ENCODE measurements around the gene APH1A.

Gene APH1A

DNA sequence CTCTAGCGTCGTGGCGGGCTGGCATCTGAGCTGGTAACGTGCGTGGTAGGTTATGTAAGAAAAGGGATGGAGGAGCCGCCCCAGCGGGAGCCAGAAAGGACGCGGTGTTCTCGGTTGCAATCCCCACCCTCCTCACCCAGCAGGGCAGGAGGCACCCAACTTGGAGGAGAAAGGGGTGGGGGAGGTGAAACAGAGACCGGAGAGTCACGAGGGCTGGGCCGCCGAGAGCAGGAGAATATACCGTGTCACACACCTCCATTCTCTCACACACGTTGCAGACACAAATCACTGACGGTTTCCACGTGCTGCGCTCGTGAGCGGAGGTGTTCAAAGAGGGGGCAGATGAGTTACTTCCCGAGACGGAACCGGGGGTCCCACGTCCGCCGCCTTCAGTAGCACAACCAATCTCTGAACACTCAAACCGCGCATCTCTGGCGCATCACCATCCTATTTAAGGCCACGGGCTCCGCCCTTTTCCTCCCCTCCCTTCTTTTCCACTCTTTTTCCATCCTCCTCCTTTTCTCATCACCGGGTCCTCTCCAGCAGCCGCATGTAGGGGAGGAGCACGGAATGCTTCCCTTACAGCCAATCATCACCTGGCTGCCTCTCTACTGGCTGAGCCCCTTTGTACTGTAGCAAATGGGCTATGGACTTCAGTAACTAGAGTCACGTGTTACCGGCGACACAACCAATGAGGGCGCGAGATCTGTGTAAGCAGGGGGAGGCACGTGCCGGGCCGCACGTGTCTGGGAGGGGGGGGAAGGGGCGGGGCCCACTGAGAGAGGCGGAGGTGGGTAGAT is 13.1 kb upstream of the APH1A start, which contains the start of gene CIART:
Gene CIART (plus strand): TSS at position 797 of the 800 bp plus-strand sequence. CDS start 714 bp downstream, outside the sequence.
- peaks cover under 1% of the 10 kb centered on the region for H3K36me3 Mint-ChIP-seq (ENCODE audit: low read depth)
- H3K27me3 Mint-ChIP-seq (ENCODE audit: low read depth), result peaks cover 14% of the 10 kb centered on the region
- peak; percentile 72 for DNase-seq (ENCODE audit: low spot score)
- H3K4me3 Mint-ChIP-seq, result peak within 1 kb of the TSS; percentile 86
- H3K27ac Mint-ChIP-seq, result peak within 1 kb of the TSS; percentile 81
- H3K4me1 Mint-ChIP-seq (ENCODE audit: low read depth), result peaks cover 28% of the 10 kb centered on the region
- H3K9me3 Mint-ChIP-seq, result no peaks in the 10 kb centered on the region

DNA sequence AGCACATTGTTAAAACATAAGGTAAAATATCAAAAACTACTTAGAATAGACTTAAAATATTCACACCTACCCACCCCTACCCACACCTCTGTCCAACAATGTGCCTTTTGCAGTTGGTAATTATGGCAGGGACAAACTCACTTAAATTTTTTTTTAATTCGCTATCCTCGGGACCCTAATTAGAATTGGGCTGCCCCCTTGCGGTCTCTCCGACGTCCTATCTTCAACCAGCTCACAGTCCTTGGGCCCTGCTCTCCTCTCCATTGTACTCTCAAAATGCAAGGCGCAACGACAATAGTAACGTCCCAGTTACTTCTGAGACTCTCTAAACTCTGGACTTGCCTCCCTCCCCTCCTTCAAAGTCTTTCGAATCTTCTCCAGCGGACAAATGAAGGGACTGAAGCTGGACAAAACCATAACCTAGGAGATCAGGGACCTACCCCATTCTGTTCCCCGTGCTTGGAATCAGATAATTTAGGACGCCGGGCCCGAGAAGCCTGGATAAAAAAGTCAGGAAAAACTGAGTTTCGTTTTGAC is 12.5 kb upstream of the APH1A start:
- Mint-ChIP-seq H3K9me3 (no peaks in the 10 kb centered on the region), H3K4me1 (ENCODE audit: low read depth) (peaks cover 28% of the 10 kb centered on the region), H3K36me3 (ENCODE audit: low read depth) (peaks cover 1% of the 10 kb centered on the region), H3K27ac (peak overlapping the region; percentile 81), H3K4me3 (peak overlapping the region; percentile 86), H3K27me3 (ENCODE audit: low read depth) (peaks cover 14% of the 10 kb centered on the region)
- DNase-seq (ENCODE audit: low spot score), result peak; percentile 35

GRCh38 chr1:150280138-150280707 is 11.4 kb upstream of the APH1A start:
- no peak for DNase-seq (ENCODE audit: low spot score)
- no peak overlapping the region for H3K27ac Mint-ChIP-seq
- H3K4me3 Mint-ChIP-seq, result peak overlapping the region; percentile 57
- H3K9me3 Mint-ChIP-seq, result no peaks in the 10 kb centered on the region
- peaks cover 14% of the 10 kb centered on the region for H3K27me3 Mint-ChIP-seq (ENCODE audit: low read depth)
- H3K4me1 Mint-ChIP-seq (ENCODE audit: low read depth), result peaks cover 28% of the 10 kb centered on the region
- peaks cover 1% of the 10 kb centered on the region for H3K36me3 Mint-ChIP-seq (ENCODE audit: low read depth)

DNA sequence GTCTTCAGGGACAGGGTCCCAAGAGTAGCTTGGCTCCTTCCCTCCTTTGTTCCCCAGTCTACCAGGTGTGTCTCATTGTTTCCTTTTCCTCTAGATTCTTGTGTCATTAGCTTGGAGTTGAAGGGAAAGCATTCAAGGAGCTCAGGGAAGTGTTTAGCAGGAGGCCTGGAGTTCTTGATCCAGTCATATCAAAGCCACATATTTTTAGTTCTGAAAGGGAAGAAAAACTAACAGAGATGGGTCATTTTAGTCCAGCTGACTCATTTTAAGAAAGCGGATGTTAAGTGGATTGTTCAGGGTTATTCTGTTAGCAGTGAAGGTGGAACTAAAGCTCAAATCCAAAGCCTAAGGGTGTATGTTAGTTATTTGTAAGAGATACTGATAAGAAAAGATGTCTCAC is 4.5 kb upstream of the APH1A start:
- Mint-ChIP-seq H3K4me3 (no peak overlapping the region), H3K27ac (no peak overlapping the region), H3K36me3 (ENCODE audit: low read depth) (peaks cover 8% of the 10 kb centered on the region), H3K9me3 (no peaks in the 10 kb centered on the region), H3K27me3 (ENCODE audit: low read depth) (peaks cover 2% of the 10 kb centered on the region), H3K4me1 (ENCODE audit: low read depth) (peaks cover 5% of the 10 kb centered on the region)
- no peak for DNase-seq (ENCODE audit: low spot score)

DNA sequence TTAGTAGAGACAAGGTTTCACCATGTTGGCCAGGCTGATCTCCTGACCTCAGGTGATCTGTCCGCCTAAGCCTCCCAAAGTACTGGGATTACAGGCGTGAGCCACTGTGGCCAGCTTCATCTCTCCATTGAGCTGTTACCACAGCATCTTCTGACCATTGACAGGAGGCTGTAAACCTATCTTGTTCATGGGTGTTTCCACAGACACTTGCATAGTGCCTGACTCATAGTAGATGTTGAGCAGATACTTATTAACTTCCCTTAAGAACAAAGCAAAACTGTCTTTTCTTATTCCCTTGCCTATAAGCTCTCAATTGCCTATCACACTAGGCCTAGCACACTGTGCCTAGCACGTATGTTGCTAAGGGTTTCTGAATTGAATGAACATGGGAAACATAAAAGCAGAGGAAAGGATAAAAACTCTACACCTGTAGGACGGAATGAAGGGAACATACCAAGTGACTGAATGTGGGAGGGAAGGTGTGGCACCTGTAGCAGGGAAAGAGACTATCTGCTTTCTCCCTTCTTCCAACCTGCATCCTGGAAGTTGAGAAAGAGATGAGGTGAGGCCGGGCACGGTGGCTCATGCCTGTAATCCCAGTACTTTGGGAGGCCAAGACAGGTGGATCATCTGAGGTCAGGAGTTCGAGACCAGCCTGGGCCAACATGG is 2.6 kb upstream of the APH1A start:
- no peak overlapping the region for H3K4me3 Mint-ChIP-seq
- peaks cover 16% of the 10 kb centered on the region for H3K4me1 Mint-ChIP-seq (ENCODE audit: low read depth)
- no peaks in the 10 kb centered on the region for H3K9me3 Mint-ChIP-seq
- H3K36me3 Mint-ChIP-seq (ENCODE audit: low read depth), result peaks cover 22% of the 10 kb centered on the region
- no peak overlapping the region for H3K27ac Mint-ChIP-seq
- no peak for DNase-seq (ENCODE audit: low spot score)
- peaks cover 2% of the 10 kb centered on the region for H3K27me3 Mint-ChIP-seq (ENCODE audit: low read depth)

DNA sequence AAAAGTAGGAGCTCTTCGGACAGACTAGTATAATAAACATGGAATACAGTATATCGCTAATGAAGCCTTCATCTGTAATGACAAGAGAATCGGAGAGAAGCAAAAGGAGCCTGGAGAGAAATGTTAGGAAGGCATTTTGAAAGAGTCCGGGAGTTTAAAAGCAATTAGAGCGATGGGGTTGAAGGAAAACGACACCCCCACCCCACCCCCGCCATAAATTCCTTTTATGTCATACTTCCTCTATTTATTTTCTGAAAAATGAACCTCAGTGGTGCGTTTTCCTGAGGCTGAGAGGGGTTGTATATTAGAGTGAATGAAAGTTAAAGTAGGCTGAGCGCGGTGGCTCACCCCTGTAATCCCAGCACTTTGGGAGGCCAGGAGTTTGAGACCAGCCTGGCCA is 635 bp upstream of the APH1A start:
- Mint-ChIP-seq H3K27ac (peak overlapping the region; percentile 95), H3K9me3 (no peaks in the 10 kb centered on the region), H3K36me3 (ENCODE audit: low read depth) (peaks cover 37% of the 10 kb centered on the region), H3K4me3 (peak overlapping the region; percentile 90), H3K27me3 (ENCODE audit: low read depth) (peaks cover 2% of the 10 kb centered on the region), H3K4me1 (ENCODE audit: low read depth) (peaks cover 16% of the 10 kb centered on the region)
- DNase-seq (ENCODE audit: low spot score), result no peak

- peak; percentile 25 for DNase-seq (ENCODE audit: low spot score)
- H3K27me3 Mint-ChIP-seq (ENCODE audit: low read depth), result peaks cover 2% of the 10 kb centered on the region
- peaks cover 16% of the 10 kb centered on the region for H3K4me1 Mint-ChIP-seq (ENCODE audit: low read depth)
- H3K36me3 Mint-ChIP-seq (ENCODE audit: low read depth), result peaks cover 36% of the 10 kb centered on the region
- H3K4me3 Mint-ChIP-seq, result peak overlapping the region; percentile 90
- no peaks in the 10 kb centered on the region for H3K9me3 Mint-ChIP-seq
- peak overlapping the region; percentile 95 for H3K27ac Mint-ChIP-seq
These were observed 494 bp downstream of the APH1A start for GRCh38 chr1:150268340-150268704.

- Mint-ChIP-seq H3K36me3 (ENCODE audit: low read depth) (peaks cover 36% of the 10 kb centered on the region), H3K4me3 (peak overlapping the region; percentile 90), H3K9me3 (no peaks in the 10 kb centered on the region), H3K27ac (peak overlapping the region; percentile 95), H3K4me1 (ENCODE audit: low read depth) (peaks cover 16% of the 10 kb centered on the region), H3K27me3 (ENCODE audit: low read depth) (peaks cover 2% of the 10 kb centered on the region)
- no peak for DNase-seq (ENCODE audit: low spot score)
These were observed 920 bp downstream of the APH1A start for GRCh38 chr1:150267896-150268295.

- Mint-ChIP-seq H3K4me1 (ENCODE audit: low read depth) (peaks cover 12% of the 10 kb centered on the region), H3K27me3 (ENCODE audit: low read depth) (peaks cover 23% of the 10 kb centered on the region), H3K36me3 (ENCODE audit: low read depth) (peaks cover 34% of the 10 kb centered on the region), H3K9me3 (no peaks in the 10 kb centered on the region), H3K27ac (no peak overlapping the region), H3K4me3 (no peak overlapping the region)
- DNase-seq (ENCODE audit: low spot score), result no peak
These were observed 5.3 kb downstream of the APH1A start for GRCh38 chr1:150263549-150263948.

GRCh38 chr1:150262388-150263320 is 6.2 kb downstream of the APH1A start:
- H3K4me3 Mint-ChIP-seq, result no peak overlapping the region
- DNase-seq (ENCODE audit: low spot score), result no peak
- no peaks in the 10 kb centered on the region for H3K9me3 Mint-ChIP-seq
- H3K4me1 Mint-ChIP-seq (ENCODE audit: low read depth), result peaks cover 9% of the 10 kb centered on the region
- H3K27ac Mint-ChIP-seq, result no peak overlapping the region
- H3K36me3 Mint-ChIP-seq (ENCODE audit: low read depth), result peaks cover 29% of the 10 kb centered on the region
- H3K27me3 Mint-ChIP-seq (ENCODE audit: low read depth), result peaks cover 32% of the 10 kb centered on the region

DNA sequence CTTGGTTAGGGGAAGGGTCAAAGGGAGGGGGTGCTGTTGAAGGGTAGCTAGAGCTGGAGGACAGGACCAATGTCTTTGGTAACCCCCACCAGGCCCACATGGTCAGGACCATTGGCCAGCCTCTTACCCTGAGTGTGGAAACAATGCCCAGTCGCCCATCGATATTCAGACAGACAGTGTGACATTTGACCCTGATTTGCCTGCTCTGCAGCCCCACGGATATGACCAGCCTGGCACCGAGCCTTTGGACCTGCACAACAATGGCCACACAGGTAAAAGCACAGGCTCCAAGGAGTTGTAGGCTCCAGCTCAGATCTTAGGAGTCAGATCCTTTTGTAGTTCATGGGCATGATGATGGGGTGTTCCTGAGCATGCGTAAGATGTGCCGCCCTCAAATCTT is 7.4 kb downstream of the APH1A start:
- H3K27me3 Mint-ChIP-seq (ENCODE audit: low read depth), result peaks cover 45% of the 10 kb centered on the region
- H3K4me1 Mint-ChIP-seq (ENCODE audit: low read depth), result peaks cover 6% of the 10 kb centered on the region
- DNase-seq (ENCODE audit: low spot score), result no peak
- no peak overlapping the region for H3K4me3 Mint-ChIP-seq
- H3K27ac Mint-ChIP-seq, result no peak overlapping the region
- H3K36me3 Mint-ChIP-seq (ENCODE audit: low read depth), result peaks cover 16% of the 10 kb centered on the region
- no peaks in the 10 kb centered on the region for H3K9me3 Mint-ChIP-seq

- no peaks in the 10 kb centered on the region for H3K9me3 Mint-ChIP-seq
- H3K27ac Mint-ChIP-seq, result no peak overlapping the region
- peaks cover 16% of the 10 kb centered on the region for H3K4me1 Mint-ChIP-seq (ENCODE audit: low read depth)
- peaks cover 50% of the 10 kb centered on the region for H3K27me3 Mint-ChIP-seq (ENCODE audit: low read depth)
- no peak overlapping the region for H3K4me3 Mint-ChIP-seq
- DNase-seq (ENCODE audit: low spot score), result no peak
- H3K36me3 Mint-ChIP-seq (ENCODE audit: low read depth), result peaks cover 5% of the 10 kb centered on the region
These were observed 8.8 kb downstream of the APH1A start for GRCh38 chr1:150259758-150260669.

Data from T-helper 2 cell treated with Interferon-gamma antibody and Interleukin-4, amounts not matched to agents 5 μg/mL and 100 μg/mL, for 36 hours (primary cell).